ENCODE data around the gene CLDN4.

CLDN4 gene

GRCh38 chr7:73801577-73801976 lies 29.2 kb upstream of the CLDN4 start:
- no peak overlapping the region for H3K27ac ChIP-seq
- DNase-seq (ENCODE audit: low spot score): no peak
- no peak overlapping the region for H3K4me3 ChIP-seq
- no peak for TF ChIP-seq CTCF (IDR thresholded peaks at IDR 0.05)

- TF ChIP-seq CTCF (IDR thresholded peaks at IDR 0.05): no peak
- peak; percentile 1 for DNase-seq (ENCODE audit: low spot score)
- H3K27ac ChIP-seq: no peak overlapping the region
- H3K4me3 ChIP-seq: no peak overlapping the region
Observed at GRCh38 chr7:73802459-73802858, 28.3 kb upstream of the CLDN4 start.

- DNase-seq (ENCODE audit: low spot score): peak; percentile 66
- no peak overlapping the region for H3K27ac ChIP-seq
- no peak overlapping the region for H3K4me3 ChIP-seq
- TF ChIP-seq CTCF (IDR thresholded peaks at IDR 0.05): no peak
Observed at GRCh38 chr7:73809467-73809951, 21.3 kb upstream of the CLDN4 start.

- no peak for TF ChIP-seq CTCF (IDR thresholded peaks at IDR 0.05)
- Histone ChIP-seq H3K4me3 (no peak overlapping the region), H3K27ac (no peak overlapping the region)
- no peak for DNase-seq (ENCODE audit: low spot score)
Observed at GRCh38 chr7:73810998-73811360, 19.8 kb upstream of the CLDN4 start.

- peak; percentile 58 for TF ChIP-seq CTCF (IDR thresholded peaks at IDR 0.05)
Observed at GRCh38 chr7:73811760-73812168, 19.0 kb upstream of the CLDN4 start.

GRCh38 chr7:73812996-73813395 lies 17.8 kb upstream of the CLDN4 start:
- no peak for TF ChIP-seq CTCF (IDR thresholded peaks at IDR 0.05)
- Histone ChIP-seq H3K4me3 (no peak overlapping the region), H3K27ac (no peak overlapping the region)
- no peak for DNase-seq (ENCODE audit: low spot score)

More at GRCh38 chr7:73811760-73812168, 19.0 kb upstream of the CLDN4 start:
- Histone ChIP-seq H3K4me3 (no peak overlapping the region), H3K27ac (no peak overlapping the region)
- DNase-seq (ENCODE audit: low spot score): no peak

GRCh38 chr7:73815436-73815835 lies 15.4 kb upstream of the CLDN4 start:
- TF ChIP-seq CTCF (IDR thresholded peaks at IDR 0.05): no peak
- DNase-seq (ENCODE audit: low spot score): no peak
- Histone ChIP-seq H3K27ac (no peak overlapping the region), H3K4me3 (no peak overlapping the region)

Measured in coronary artery (tissue), 2 donors.